ENCODE data around the gene SLC7A10. TPM values are rescaled to one million over a fixed set of nuclear protein-coding genes. Genes with fewer than 3 reads are reported as not detected.
A peak's percentile ranks its signal among the peaks of the same experiment; 100 is the strongest.

SLC7A10 gene
- total RNA-seq, 1 donor from 2014 or later: 0.48 TPM

GRCh38 chr19:33246709-33247440 is 21.2 kb upstream of the SLC7A10 start:
- H3K27ac Mint-ChIP-seq: no peak overlapping the region
- H3K27me3 Mint-ChIP-seq: peaks cover 4% of the 10 kb centered on the region
- H3K4me3 Mint-ChIP-seq (ENCODE audit: low read depth): no peak overlapping the region
- DNase-seq (ENCODE audit: low spot score, unreplicated experiment): no peak
- no peaks in the 10 kb centered on the region for H3K9me3 Mint-ChIP-seq (ENCODE audit: low read depth)
- H3K36me3 Mint-ChIP-seq (ENCODE audit: insufficient read depth): no peaks in the 10 kb centered on the region
- TF ChIP-seq CTCF (IDR thresholded peaks at IDR 0.05; ENCODE audit: unreplicated experiment): no peak
- H3K4me1 Mint-ChIP-seq (ENCODE audit: low read depth): peaks cover 6% of the 10 kb centered on the region

DNA sequence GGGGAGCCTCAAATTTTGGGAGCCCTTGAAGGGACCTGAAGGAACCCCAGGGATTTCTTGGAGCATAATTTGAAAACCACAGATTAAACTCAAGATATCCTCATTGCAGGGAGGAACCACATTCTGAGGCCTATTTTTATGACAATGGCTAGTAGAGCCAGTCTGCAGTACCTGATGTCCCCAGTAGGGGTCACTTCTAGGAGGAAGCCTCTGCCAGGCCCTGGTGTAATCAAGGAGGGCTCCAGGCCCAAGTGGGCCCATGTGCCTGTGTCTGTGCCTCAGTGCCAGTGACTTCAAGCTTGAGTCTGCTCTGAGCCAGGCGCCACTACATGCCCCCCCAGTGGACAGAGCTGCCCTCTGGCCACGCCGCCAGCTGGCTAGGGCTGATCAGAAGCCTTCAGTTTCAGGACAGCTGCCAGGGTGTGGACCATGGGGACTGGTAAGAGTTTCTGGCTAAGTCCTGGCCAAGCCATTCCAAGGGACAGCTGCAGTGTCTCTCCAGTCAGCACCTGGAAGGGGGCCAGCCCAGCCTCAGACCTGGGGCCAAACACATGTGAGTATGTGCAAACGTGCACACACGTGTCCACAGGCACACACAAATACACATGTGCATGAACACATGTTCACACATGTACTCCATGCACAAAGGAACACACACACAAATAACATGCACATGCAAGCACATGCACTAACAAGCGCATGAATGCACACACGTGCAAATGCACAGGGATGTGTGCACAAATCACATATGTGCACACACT is 20.5 kb upstream of the SLC7A10 start:
- H3K4me1 Mint-ChIP-seq (ENCODE audit: low read depth): peaks cover 6% of the 10 kb centered on the region
- no peak overlapping the region for H3K27ac Mint-ChIP-seq
- H3K9me3 Mint-ChIP-seq (ENCODE audit: low read depth): no peaks in the 10 kb centered on the region
- peak; percentile 49 for TF ChIP-seq CTCF (IDR thresholded peaks at IDR 0.05; ENCODE audit: unreplicated experiment)
- H3K36me3 Mint-ChIP-seq (ENCODE audit: insufficient read depth): no peaks in the 10 kb centered on the region
- H3K4me3 Mint-ChIP-seq (ENCODE audit: low read depth): no peak overlapping the region
- peaks cover 4% of the 10 kb centered on the region for H3K27me3 Mint-ChIP-seq
- DNase-seq (ENCODE audit: low spot score, unreplicated experiment): no peak

DNA sequence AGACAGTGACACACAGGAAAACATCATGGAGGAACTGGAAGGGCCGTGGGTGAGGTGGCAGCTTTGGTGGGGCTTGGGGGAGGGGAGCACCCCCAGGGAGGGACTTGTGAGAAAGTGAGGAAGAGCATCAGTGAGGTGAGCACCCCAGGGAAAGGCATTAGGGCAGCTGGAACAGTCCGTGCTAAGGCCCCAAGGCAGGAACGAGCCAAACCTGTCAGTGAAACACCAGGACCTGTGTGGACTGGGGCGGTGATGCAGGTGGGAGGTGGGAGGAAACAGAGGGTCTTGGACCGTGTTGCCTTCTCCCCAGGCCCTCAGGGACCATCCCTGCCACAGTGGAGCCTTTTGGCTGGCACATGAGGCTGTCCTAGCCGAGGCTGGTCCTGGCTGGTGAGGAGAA is 17.3 kb upstream of the SLC7A10 start:
- Mint-ChIP-seq H3K9me3 (ENCODE audit: low read depth) (no peaks in the 10 kb centered on the region), H3K4me1 (ENCODE audit: low read depth) (peaks cover 3% of the 10 kb centered on the region), H3K27ac (no peak overlapping the region), H3K36me3 (ENCODE audit: insufficient read depth) (no peaks in the 10 kb centered on the region), H3K4me3 (ENCODE audit: low read depth) (no peak overlapping the region), H3K27me3 (peaks cover 5% of the 10 kb centered on the region)
- no peak for DNase-seq (ENCODE audit: low spot score, unreplicated experiment)
- TF ChIP-seq CTCF (IDR thresholded peaks at IDR 0.05; ENCODE audit: unreplicated experiment): no peak

DNA sequence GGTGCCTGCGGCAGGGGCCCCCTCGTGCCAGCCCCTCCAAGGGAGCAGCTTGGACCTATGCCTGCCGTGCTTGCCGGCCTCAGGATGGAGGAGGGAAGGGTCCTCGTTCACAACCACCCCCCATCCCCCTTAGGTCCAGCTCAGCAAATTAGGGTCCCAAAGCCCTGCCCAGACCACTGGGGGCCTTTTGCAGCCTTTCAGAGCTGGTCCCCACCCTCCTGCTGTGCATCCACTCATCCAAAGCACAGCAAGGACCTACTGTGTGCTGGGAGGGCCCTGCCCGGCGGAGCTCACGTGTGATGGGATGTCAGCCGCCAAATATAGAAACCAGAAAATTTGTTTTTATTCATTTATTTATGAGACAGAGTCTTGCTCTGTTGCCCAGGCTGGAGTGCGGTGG is 16.5 kb upstream of the SLC7A10 start:
- no peak overlapping the region for H3K27ac Mint-ChIP-seq
- peaks cover 8% of the 10 kb centered on the region for H3K27me3 Mint-ChIP-seq
- no peak for DNase-seq (ENCODE audit: low spot score, unreplicated experiment)
- no peaks in the 10 kb centered on the region for H3K36me3 Mint-ChIP-seq (ENCODE audit: insufficient read depth)
- H3K4me1 Mint-ChIP-seq (ENCODE audit: low read depth): peaks cover 1% of the 10 kb centered on the region
- no peak overlapping the region for H3K4me3 Mint-ChIP-seq (ENCODE audit: low read depth)
- TF ChIP-seq CTCF (IDR thresholded peaks at IDR 0.05; ENCODE audit: unreplicated experiment): no peak
- no peaks in the 10 kb centered on the region for H3K9me3 Mint-ChIP-seq (ENCODE audit: low read depth)

DNA sequence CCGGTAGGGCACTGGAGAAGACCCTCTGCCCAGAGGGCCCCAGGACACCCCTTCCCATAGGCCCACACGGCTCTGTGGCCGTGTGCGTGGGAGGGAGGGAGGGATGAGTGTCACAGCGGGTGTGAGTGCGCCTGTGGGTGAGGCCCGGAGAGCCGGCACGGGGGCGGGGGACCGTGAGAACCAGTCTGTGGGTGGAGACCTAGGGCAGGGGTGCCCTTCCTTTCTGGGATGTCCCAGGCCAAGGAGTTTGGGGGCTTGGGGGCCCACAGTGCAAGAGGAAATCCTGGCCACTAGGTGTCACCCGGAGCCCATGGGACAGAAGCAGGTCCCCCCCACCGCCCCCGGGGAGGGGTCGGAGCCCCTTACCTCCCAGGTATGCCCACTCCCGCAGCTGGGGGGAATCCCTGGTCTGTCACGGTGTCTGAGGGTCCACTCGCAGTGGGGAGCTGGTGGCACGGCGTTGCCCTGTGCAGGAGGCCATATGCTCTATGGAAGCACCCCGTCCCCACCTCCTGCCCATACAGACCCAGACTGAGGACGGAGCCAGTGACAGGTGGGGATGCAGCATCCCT is 16.0 kb upstream of the SLC7A10 start:
- Mint-ChIP-seq H3K27me3 (peaks cover 8% of the 10 kb centered on the region), H3K36me3 (ENCODE audit: insufficient read depth) (no peaks in the 10 kb centered on the region), H3K4me3 (ENCODE audit: low read depth) (no peak overlapping the region), H3K9me3 (ENCODE audit: low read depth) (no peaks in the 10 kb centered on the region), H3K27ac (no peak overlapping the region), H3K4me1 (ENCODE audit: low read depth) (no peaks in the 10 kb centered on the region)
- TF ChIP-seq CTCF (IDR thresholded peaks at IDR 0.05; ENCODE audit: unreplicated experiment): peak; percentile 67
- no peak for DNase-seq (ENCODE audit: low spot score, unreplicated experiment)
